ENCODE measurements around the gene C3orf70. TPM values are rescaled to one million over a fixed set of nuclear protein-coding genes. Genes with fewer than 3 reads are reported as not detected.
A peak's percentile ranks its signal among the peaks of the same experiment; 100 is the strongest.

Gene C3orf70
- total RNA-seq, result under 1 TPM in 1 of 2 donors, not detected in 1; 0.05 TPM

DNA sequence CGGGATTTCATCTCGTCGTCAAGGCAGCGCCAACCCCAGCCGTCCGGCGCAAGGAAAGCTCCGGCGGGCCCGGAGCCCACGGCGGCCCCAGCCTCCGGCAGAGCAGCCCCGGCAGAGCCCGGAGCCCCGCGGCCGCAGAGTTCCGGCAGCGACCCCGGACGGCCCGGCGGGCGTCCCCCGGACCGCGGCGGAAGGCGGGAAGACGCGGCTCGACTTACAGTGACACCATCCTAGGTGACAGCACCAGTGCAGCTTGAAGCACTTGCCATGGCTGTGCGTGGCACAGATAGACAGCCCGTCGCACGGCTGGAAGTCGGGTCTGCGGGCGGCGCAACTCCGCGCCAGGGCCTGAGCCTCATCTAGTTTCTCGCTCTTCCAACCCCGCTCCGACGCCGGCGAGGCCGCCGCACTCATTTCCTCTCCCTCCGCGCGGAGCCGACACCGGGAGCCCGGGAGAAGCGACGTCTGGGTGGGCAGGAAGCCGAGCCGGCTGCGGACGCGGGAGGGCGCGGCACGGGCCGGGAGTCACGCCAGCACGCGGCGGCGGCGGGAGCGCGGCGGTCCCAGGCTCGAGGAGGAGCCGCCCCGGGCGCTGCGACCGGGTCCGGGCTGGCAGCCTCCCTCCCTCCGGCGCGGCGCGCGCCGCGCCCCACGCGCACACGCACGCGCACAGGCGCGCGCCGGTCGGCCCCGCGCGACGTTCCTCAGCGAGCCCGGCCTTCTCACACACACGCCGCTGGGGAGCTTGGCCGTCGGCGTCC, at the start of gene C3orf70:
C3orf70 (minus strand) TSS at position 651 of the 761 bp plus-strand sequence; CDS start at position 414, 237 bp downstream.
- peak; percentile 77 to 79 for ATAC-seq (replicated peaks in 1 of 2)
- H3K4me3 Mint-ChIP-seq, result peak within 1 kb of the TSS; percentile 81 to 84
- peaks cover 32% of the 10 kb centered on the region for H3K27me3 Mint-ChIP-seq (ENCODE audit: low read depth)
- peak; percentile 31 to 36 for DNase-seq
- H3K9me3 Mint-ChIP-seq, result no peaks in the 10 kb centered on the region
- H3K36me3 Mint-ChIP-seq (ENCODE audit: insufficient read depth in 2 of 2), result no peaks in the 10 kb centered on the region
- no peak within 1 kb of the TSS for H3K27ac Mint-ChIP-seq
- peaks cover 4% of the 10 kb centered on the region for H3K4me1 Mint-ChIP-seq (ENCODE audit: low read depth)

DNA sequence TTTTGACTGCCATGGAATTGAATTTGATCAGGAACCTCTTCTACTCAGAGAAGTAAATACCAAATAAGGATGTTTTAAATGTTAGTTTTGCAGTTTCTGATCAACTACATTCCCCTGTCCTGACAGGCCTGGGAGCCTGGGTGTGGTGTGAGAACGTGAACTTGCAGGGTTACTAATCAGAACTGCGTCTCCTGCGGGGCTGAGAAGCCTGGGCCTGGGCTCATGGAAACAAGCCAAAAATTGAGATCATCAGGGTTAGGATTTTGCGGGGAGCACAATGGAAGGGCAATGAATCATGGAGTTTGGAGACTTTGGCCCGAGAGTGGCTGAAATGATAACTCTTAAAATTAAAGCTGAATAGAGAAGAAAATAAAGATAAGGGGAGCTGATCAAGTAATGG, 47.8 kb upstream of the C3orf70 start:
- H3K27ac Mint-ChIP-seq, result no peak overlapping the region
- no peaks in the 10 kb centered on the region for H3K4me1 Mint-ChIP-seq (ENCODE audit: low read depth)
- peaks cover 0 to 1% of the 10 kb centered on the region in 2 donors for H3K36me3 Mint-ChIP-seq (ENCODE audit: insufficient read depth in 2 of 2)
- DNase-seq (no peak), ATAC-seq (replicated peaks in 1 of 2) (no peak)
- no peaks in the 10 kb centered on the region for H3K9me3 Mint-ChIP-seq
- no peak overlapping the region for H3K4me3 Mint-ChIP-seq
- no peaks in the 10 kb centered on the region for H3K27me3 Mint-ChIP-seq (ENCODE audit: low read depth)

DNA sequence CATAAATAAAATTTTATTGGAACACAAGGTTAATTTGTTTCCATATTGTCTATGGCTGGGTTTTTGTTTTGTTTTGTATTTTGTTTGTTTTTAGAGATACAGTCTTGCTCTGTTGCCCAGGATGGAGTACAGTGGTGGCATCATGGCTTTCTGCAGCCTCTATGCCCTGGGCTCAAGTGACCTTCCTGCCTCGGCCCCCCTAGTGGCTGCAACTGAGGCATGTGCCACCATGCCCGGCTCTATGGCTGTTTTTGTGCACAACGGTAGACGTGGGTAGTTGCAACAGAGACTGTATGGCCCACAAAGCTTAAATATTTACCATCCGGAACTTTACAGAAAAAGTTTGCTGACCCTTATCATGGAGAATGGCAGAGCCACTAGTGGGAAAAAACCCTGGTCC, 46.8 kb upstream of the C3orf70 start:
- DNase-seq (no peak), ATAC-seq (replicated peaks in 1 of 2) (no peak)
- H3K27ac Mint-ChIP-seq, result no peak overlapping the region
- H3K4me3 Mint-ChIP-seq, result no peak overlapping the region
- H3K36me3 Mint-ChIP-seq (ENCODE audit: insufficient read depth in 2 of 2), result peaks cover 0 to 4% of the 10 kb centered on the region in 2 donors
- H3K9me3 Mint-ChIP-seq, result peaks cover 0 to 4% of the 10 kb centered on the region in 2 donors
- no peaks in the 10 kb centered on the region for H3K4me1 Mint-ChIP-seq (ENCODE audit: low read depth)
- no peaks in the 10 kb centered on the region for H3K27me3 Mint-ChIP-seq (ENCODE audit: low read depth)

DNA sequence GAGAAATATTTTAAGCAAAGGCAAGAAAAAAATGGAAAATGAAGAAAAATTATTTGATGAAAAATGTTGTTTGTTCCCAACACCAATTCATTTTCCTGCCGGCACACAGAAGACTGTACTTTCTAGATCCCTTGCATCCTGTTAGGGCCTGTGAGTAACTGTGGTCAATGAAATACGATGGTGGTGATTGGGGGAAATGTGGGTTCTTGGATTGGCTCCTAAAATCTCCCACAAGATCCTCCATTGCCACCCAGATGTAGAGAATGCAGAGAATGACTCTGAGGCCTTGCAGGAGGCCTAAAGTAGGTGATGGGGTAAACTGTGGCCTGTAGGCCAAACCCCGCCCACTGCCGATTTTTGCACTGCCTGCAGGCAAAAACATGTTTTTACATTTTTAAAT, 46.3 kb upstream of the C3orf70 start:
- Mint-ChIP-seq H3K27ac (no peak overlapping the region), H3K9me3 (peaks cover 0 to 4% of the 10 kb centered on the region in 2 donors), H3K4me3 (no peak overlapping the region), H3K27me3 (ENCODE audit: low read depth) (no peaks in the 10 kb centered on the region), H3K4me1 (ENCODE audit: low read depth) (no peaks in the 10 kb centered on the region), H3K36me3 (ENCODE audit: insufficient read depth in 2 of 2) (peaks cover 0 to 4% of the 10 kb centered on the region in 2 donors)
- DNase-seq (no peak), ATAC-seq (replicated peaks in 1 of 2) (no peak)

DNA sequence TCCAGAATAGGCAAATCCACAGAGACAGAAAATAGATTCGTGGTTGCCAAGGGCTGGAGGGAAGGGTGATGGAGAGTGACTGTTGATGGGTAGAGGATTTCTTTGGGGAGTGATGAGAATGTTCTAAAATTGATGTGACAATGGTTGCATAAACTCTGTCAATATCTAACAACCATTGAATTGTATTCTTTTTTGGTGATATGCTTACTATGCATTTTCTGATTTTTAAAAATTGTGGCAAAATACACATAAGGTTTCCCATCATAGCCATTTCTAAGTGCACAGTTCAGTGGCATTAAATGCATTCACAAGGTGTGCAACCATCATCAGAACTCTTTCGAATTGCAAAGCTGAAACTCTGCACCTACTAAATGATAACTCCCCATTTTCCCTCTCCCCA, 44.2 kb upstream of the C3orf70 start:
- ATAC-seq (replicated peaks in 1 of 2) (no peak), DNase-seq (no peak)
- no peak overlapping the region for H3K4me3 Mint-ChIP-seq
- no peaks in the 10 kb centered on the region for H3K27me3 Mint-ChIP-seq (ENCODE audit: low read depth)
- peaks cover 0 to 6% of the 10 kb centered on the region in 2 donors for H3K9me3 Mint-ChIP-seq
- H3K36me3 Mint-ChIP-seq (ENCODE audit: insufficient read depth in 2 of 2), result peaks cover 2 to 4% of the 10 kb centered on the region in 2 donors
- no peaks in the 10 kb centered on the region for H3K4me1 Mint-ChIP-seq (ENCODE audit: low read depth)
- H3K27ac Mint-ChIP-seq, result no peak overlapping the region

DNA sequence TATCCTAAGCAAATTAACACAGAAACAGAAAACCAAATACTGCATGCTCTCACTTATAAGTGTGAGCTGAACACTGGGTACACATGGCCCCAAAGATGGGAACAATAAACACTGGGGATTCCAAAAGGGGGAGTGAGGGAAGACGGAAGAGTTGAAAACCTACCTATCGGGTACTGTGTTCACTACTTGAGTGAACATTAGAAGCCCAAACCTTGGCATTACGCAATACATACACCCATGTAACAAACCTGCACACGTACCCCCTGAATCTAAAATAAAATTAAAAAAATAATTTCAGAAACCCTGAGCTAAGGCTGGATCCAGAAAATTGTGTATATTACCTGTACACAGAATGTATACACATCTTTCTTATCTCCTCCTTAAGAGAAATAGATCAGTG, 42.8 kb upstream of the C3orf70 start:
- Mint-ChIP-seq H3K4me3 (no peak overlapping the region), H3K27ac (no peak overlapping the region), H3K27me3 (ENCODE audit: low read depth) (no peaks in the 10 kb centered on the region), H3K4me1 (ENCODE audit: low read depth) (no peaks in the 10 kb centered on the region), H3K9me3 (peaks cover 0 to 6% of the 10 kb centered on the region in 2 donors), H3K36me3 (ENCODE audit: insufficient read depth in 2 of 2) (peaks cover 2 to 4% of the 10 kb centered on the region in 2 donors)
- DNase-seq (no peak), ATAC-seq (replicated peaks in 1 of 2) (no peak)

DNA sequence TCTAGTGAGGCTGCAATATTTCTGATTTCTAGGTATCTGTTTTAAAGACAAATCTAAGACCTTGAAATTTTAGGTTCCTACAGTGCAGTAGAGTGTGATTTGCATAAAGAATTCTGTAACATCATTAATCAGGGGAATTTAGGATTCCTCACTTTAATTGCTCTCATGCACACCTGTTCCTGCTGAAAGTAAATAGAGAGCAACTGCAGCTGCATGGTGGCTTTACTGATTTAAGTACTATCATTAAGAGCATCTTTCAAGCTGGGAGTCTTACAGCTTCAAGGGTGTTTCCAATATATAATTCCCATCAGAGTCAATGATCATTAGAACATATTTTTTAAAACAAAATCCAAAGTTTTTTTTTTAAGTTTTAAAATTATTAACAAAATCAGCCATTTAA, 36.0 kb upstream of the C3orf70 start:
- H3K36me3 Mint-ChIP-seq (ENCODE audit: insufficient read depth in 2 of 2), result peaks cover 0 to 2% of the 10 kb centered on the region in 2 donors
- peaks cover 0 to 1% of the 10 kb centered on the region in 2 donors for H3K9me3 Mint-ChIP-seq
- ATAC-seq (replicated peaks in 1 of 2) (no peak), DNase-seq (no peak)
- no peak overlapping the region for H3K4me3 Mint-ChIP-seq
- no peaks in the 10 kb centered on the region for H3K4me1 Mint-ChIP-seq (ENCODE audit: low read depth)
- H3K27ac Mint-ChIP-seq, result no peak overlapping the region
- H3K27me3 Mint-ChIP-seq (ENCODE audit: low read depth), result no peaks in the 10 kb centered on the region

GRCh38 chr3:185187391-185187790, 34.5 kb upstream of the C3orf70 start:
- DNase-seq (no peak), ATAC-seq (replicated peaks in 1 of 2) (no peak)
- Mint-ChIP-seq H3K27ac (no peak overlapping the region), H3K4me1 (ENCODE audit: low read depth) (no peaks in the 10 kb centered on the region), H3K9me3 (no peaks in the 10 kb centered on the region), H3K27me3 (ENCODE audit: low read depth) (no peaks in the 10 kb centered on the region), H3K4me3 (no peak overlapping the region), H3K36me3 (ENCODE audit: insufficient read depth in 2 of 2) (no peaks in the 10 kb centered on the region)

GRCh38 chr3:185176750-185177359, 24.0 kb upstream of the C3orf70 start:
- H3K4me1 Mint-ChIP-seq (ENCODE audit: low read depth), result no peaks in the 10 kb centered on the region
- ATAC-seq (replicated peaks in 1 of 2), result no peak
- no peaks in the 10 kb centered on the region for H3K9me3 Mint-ChIP-seq
- no peak overlapping the region for H3K4me3 Mint-ChIP-seq
- H3K36me3 Mint-ChIP-seq (ENCODE audit: insufficient read depth in 2 of 2), result no peaks in the 10 kb centered on the region
- peaks cover 6% of the 10 kb centered on the region for H3K27me3 Mint-ChIP-seq (ENCODE audit: low read depth)
- peak; percentile 16 to 28 for DNase-seq
- no peak overlapping the region for H3K27ac Mint-ChIP-seq

GRCh38 chr3:185175370-185175987, 22.6 kb upstream of the C3orf70 start:
- DNase-seq, result no peak
- ATAC-seq (replicated peaks in 1 of 2), result no peak
- Mint-ChIP-seq H3K27ac (no peak overlapping the region), H3K4me1 (ENCODE audit: low read depth) (no peaks in the 10 kb centered on the region), H3K27me3 (ENCODE audit: low read depth) (peaks cover 6% of the 10 kb centered on the region), H3K9me3 (no peaks in the 10 kb centered on the region), H3K36me3 (ENCODE audit: insufficient read depth in 2 of 2) (no peaks in the 10 kb centered on the region), H3K4me3 (no peak overlapping the region)

DNA sequence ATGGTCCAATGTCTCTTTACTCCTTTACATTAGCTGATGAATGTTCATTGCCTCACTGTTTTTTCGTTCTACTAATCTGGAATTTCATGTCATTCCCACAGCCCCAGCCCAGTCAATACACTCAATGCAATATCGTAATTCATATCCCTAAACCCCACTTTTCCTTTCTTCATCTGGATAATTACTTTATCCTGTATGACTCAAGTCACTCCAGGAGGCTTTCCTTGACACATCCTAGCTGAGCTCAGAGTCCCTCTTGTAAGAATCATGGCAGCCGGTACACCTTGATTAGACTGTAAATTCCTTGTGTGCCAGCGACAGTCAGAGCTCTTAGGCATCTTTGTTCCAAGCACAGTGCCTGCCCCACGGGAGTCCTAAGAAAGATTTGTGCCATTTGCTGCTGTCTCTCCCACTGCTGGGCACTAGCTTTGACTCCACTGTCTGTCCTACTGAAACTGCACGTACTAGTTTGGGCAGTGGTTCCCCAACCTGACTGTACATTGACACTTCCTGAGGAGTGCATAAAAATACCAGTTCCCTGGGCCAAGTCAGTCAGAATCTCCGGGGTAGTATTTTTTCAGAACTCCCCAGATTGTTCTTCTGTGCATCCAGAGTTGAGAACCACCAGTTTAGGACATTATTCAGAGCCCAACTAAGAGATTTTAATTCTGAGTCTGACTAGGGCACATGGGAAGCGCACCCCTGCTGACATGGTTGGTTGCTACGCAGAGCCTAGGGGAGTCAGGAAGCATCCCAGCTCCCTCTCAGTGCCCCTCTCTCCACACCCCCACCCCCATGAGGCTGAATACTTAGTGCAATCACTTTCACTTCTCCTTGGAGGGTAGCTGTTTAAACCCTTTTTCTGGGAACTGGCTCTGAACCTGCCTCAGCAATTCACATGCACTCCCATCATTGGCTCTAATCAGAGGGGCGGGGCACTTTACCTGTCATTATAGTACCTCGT, 19.5 kb upstream of the C3orf70 start:
- ATAC-seq (replicated peaks in 1 of 2), result no peak
- Mint-ChIP-seq H3K4me1 (ENCODE audit: low read depth) (no peaks in the 10 kb centered on the region), H3K9me3 (no peaks in the 10 kb centered on the region), H3K27me3 (ENCODE audit: low read depth) (peaks cover 6% of the 10 kb centered on the region), H3K36me3 (ENCODE audit: insufficient read depth in 2 of 2) (no peaks in the 10 kb centered on the region), H3K27ac (no peak overlapping the region), H3K4me3 (no peak overlapping the region)
- no peak for DNase-seq

DNA sequence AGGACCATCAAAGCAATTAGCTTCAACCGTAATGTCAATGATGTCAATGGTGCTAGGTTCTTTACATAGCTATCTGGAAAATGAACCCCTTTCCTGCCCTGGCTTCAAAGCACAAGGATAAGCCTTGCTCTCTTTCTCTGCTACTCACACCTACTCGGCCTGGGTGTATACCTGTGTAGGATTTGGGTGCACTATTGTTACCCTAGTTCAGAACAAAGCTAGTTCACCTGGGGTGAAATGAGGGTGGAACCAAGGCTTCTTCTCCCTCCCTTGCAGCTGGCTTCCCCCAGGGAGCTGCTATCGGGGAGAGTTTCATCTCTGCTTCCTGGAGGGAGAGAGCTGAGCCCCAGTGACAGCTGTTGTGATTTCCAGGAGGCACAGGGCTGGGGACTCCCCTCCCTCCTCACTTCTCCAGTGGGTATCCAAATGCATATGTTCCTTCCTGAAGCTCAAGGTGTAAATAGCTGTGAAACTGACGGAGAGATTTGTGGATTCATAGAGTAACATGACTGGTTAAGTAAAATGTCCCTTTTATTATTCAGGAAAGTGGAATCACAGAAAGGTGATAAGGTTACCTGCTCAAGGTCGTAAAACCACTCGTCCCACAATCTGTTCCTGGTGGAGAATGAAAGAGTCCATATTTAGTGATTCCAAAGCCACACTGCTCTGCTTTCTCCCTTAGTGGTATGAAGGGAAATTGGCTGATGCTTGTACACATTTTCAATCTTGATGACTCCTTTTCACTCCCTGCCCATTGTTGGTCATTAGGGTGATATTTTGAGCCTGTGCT, 11.8 kb upstream of the C3orf70 start:
- Mint-ChIP-seq H3K36me3 (ENCODE audit: insufficient read depth in 2 of 2) (no peaks in the 10 kb centered on the region), H3K4me3 (no peak overlapping the region), H3K27me3 (ENCODE audit: low read depth) (no peaks in the 10 kb centered on the region), H3K9me3 (no peaks in the 10 kb centered on the region), H3K4me1 (ENCODE audit: low read depth) (no peaks in the 10 kb centered on the region), H3K27ac (no peak overlapping the region)
- ATAC-seq (replicated peaks in 1 of 2) (no peak), DNase-seq (no peak)

All from activated T-cell treated with anti-CD3 and anti-CD28 coated beads, Interleukin-2, amount 50 U/mL, for 72 hours (primary cell).